Fibroblast of lung (primary cell): Measurements from ENCODE around the gene AMBRA1. TPM values are rescaled to one million over a fixed set of nuclear protein-coding genes. Genes with fewer than 3 reads are reported as not detected.

Experiments
- DNase-seq, 2 donors: peaks; one replicate each; pipeline versions ENCODE4 v3.0.0 to v3.0.0-alpha.2; 2010; ENCODE audit warnings: low read depth in 2 of 2
- H2AFZ ChIP-seq: 2 replicates; pipeline ENCODE4 v1.5.1; 2012; ENCODE audit warnings: low read length, control low read depth, inconsistent platforms
- H3K27ac ChIP-seq: 2 replicates; pipeline ENCODE4 v1.5.1; 2011; ENCODE audit warnings: low read length, control low read depth; ENCODE audit not compliant: insufficient read depth
- H3K27me3 ChIP-seq: 2 replicates; pipeline ENCODE4 v1.5.1; 2011; ENCODE audit warnings: mild to moderate bottlenecking, low read length; ENCODE audit not compliant: control insufficient read depth, insufficient read depth
- H3K36me3 ChIP-seq: 2 replicates; pipeline ENCODE4 v1.5.1; 2011; ENCODE audit warnings: low read length; ENCODE audit not compliant: control insufficient read depth, insufficient read depth
- H3K4me1 ChIP-seq: 2 replicates; pipeline ENCODE4 v1.5.1; 2011; ENCODE audit warnings: low read length; ENCODE audit not compliant: control insufficient read depth, insufficient read depth; ENCODE audit errors: extremely low read depth
- H3K4me2 ChIP-seq: 2 replicates; pipeline ENCODE4 v1.5.1; 2011; ENCODE audit warnings: low read length, control low read depth; ENCODE audit not compliant: insufficient read depth; ENCODE audit errors: extremely low read depth
- H3K4me3 ChIP-seq, 4 experiments: fragments of 200-600 bp in 1 of 4; sonication (generic) in 1 of 4; replicated peaks in 1 of 4; 2 replicates each; pipeline ENCODE4 v1.5.1; 2011 to 2016; ENCODE audit warnings: low read length in 4 of 4, low read depth in 3 of 4, mild to moderate bottlenecking in 3 of 4, control low read depth in 2 of 4, inconsistent platforms in 1 of 4, mixed read lengths in 1 of 4; ENCODE audit not compliant: insufficient read depth in 1 of 4; ENCODE audit errors: control extremely low read depth in 1 of 4
- H3K79me2 ChIP-seq: 2 replicates; pipeline ENCODE4 v1.5.1; 2012; ENCODE audit warnings: mild to moderate bottlenecking, low read length, inconsistent platforms; ENCODE audit not compliant: control insufficient read depth, insufficient read depth
- H3K9ac ChIP-seq: 2 replicates; pipeline ENCODE4 v1.5.1; 2011; ENCODE audit warnings: mild to moderate bottlenecking, low read length, control low read depth; ENCODE audit not compliant: insufficient read depth
- H3K9me3 ChIP-seq: 2 replicates; pipeline ENCODE4 v1.5.1; 2012; ENCODE audit warnings: low read depth, low read length; ENCODE audit not compliant: control insufficient read depth, insufficient read depth
- H4K20me1 ChIP-seq: 2 replicates; pipeline ENCODE4 v1.5.1; 2011; ENCODE audit warnings: low read length; ENCODE audit not compliant: control insufficient read depth, insufficient read depth; ENCODE audit errors: extremely low read depth
- CTCF ChIP-seq, 2 donors: IDR thresholded peaks in 1 of 2; conservative IDR thresholded peaks in 1 of 2; 1 replicate in 1 of 2; 2 replicates in 1 of 2; pipeline ENCODE4 v1.5.1; 2011 to 2012; ENCODE audit warnings: low read length in 2 of 2, control low read depth in 1 of 2, inconsistent platforms in 1 of 2, low read depth in 1 of 2, mild to moderate bottlenecking in 1 of 2
- EZH2 ChIP-seq: IDR thresholded peaks from 2 replicates; pipeline ENCODE4 v1.5.1; 2012; ENCODE audit warnings: low read length, control low read depth, mild to moderate bottlenecking; ENCODE audit errors: missing control alignments
- polyA plus RNA-seq, 2 donors: library from polyadenylated mRNA; depleted of rRNA in 1 of 2; stranded (reverse) in 1 of 2; unstranded in 1 of 2; fragments of >200 nt; gene quantifications; 2 replicates each; pipeline ENCODE4 v1.2.1, GENCODE V29; 2011 to 2012; ENCODE audit warnings: missing spikeins in 1 of 2
- total RNA-seq: library from RNA; depleted of rRNA; stranded (reverse); fragments of >200 nt; gene quantifications from 2 replicates; pipeline ENCODE4 v1.2.1, GENCODE V29; 2014

The AMBRA1 gene
- total and polyA plus RNA-seq, 2 donors (not counting 1 experiment from before 2014, with no cell fraction given): 8.3 to 23.3 TPM

- TF ChIP-seq CTCF (conservative IDR thresholded peaks at IDR 0.05 in 1 of 2, IDR thresholded peaks at IDR 0.05 in 1 of 2; ENCODE audit: low read depth in 1 of 2, low read length in 2 of 2) (no peak), EZH2 (no peak)
Measured at GRCh38 chr11:46553814-46554212, 40.0 kb downstream of the AMBRA1 start.

GRCh38 chr11:46551261-46551660 is 42.6 kb downstream of the AMBRA1 start:
- Histone ChIP-seq H3K4me3 (no peak overlapping the region), H3K79me2 (peaks cover 17% of the 10 kb centered on the region), H4K20me1 (no peaks in the 10 kb centered on the region), H2AFZ (no peak overlapping the region), H3K9ac (no peak overlapping the region), H3K27me3 (no peaks in the 10 kb centered on the region), H3K27ac (no peak overlapping the region), H3K4me2 (no peak overlapping the region), H3K9me3 (no peaks in the 10 kb centered on the region), H3K36me3 (no peaks in the 10 kb centered on the region), H3K4me1 (peaks cover 6% of the 10 kb centered on the region)
- TF ChIP-seq CTCF (conservative IDR thresholded peaks at IDR 0.05 in 1 of 2, IDR thresholded peaks at IDR 0.05 in 1 of 2; ENCODE audit: low read depth in 1 of 2, low read length in 2 of 2) (no peak), EZH2 (no peak)
- no peak for DNase-seq

More at GRCh38 chr11:46553814-46554212, 40.0 kb downstream of the AMBRA1 start:
- peak overlapping the region; percentile 64 for H3K4me2 ChIP-seq
- peak in 1 of 2 donors; percentile 60 for DNase-seq
- peaks cover 30% of the 10 kb centered on the region for H3K79me2 ChIP-seq
- no peaks in the 10 kb centered on the region for H3K9me3 ChIP-seq
- H4K20me1 ChIP-seq: no peaks in the 10 kb centered on the region
- peak overlapping the region; percentile 28 for H3K27ac ChIP-seq
- H3K4me3 ChIP-seq: peak overlapping the region in 1 of 4 experiments; percentile 17
- H2AFZ ChIP-seq: no peak overlapping the region
- no peaks in the 10 kb centered on the region for H3K27me3 ChIP-seq
- no peaks in the 10 kb centered on the region for H3K36me3 ChIP-seq
- no peak overlapping the region for H3K9ac ChIP-seq
- H3K4me1 ChIP-seq: peaks cover 11% of the 10 kb centered on the region

- Histone ChIP-seq H3K36me3 (peaks cover 13% of the 10 kb centered on the region), H3K4me3 (no peak overlapping the region), H4K20me1 (no peaks in the 10 kb centered on the region), H3K79me2 (peaks cover 9% of the 10 kb centered on the region), H3K9me3 (no peaks in the 10 kb centered on the region), H3K4me2 (no peak overlapping the region), H3K27ac (no peak overlapping the region), H3K4me1 (no peaks in the 10 kb centered on the region), H3K27me3 (no peaks in the 10 kb centered on the region), H3K9ac (no peak overlapping the region), H2AFZ (no peak overlapping the region)
- DNase-seq: no peak
- TF ChIP-seq CTCF (conservative IDR thresholded peaks at IDR 0.05 in 1 of 2, IDR thresholded peaks at IDR 0.05 in 1 of 2; ENCODE audit: low read depth in 1 of 2, low read length in 2 of 2) (no peak), EZH2 (no peak)
Measured at GRCh38 chr11:46547579-46547978, 46.2 kb downstream of the AMBRA1 start.
